K562 (cell line): ENCODE measurements around the gene TMTC2. TPM values are rescaled to one million over a fixed set of nuclear protein-coding genes. Genes with fewer than 3 reads are reported as not detected.

Experiments
- ATAC-seq: fragments of 200-7000 bp; cut with Tn5 transposase; 3 replicates; pipeline ENCODE4 v1.9.1; 2020; ENCODE audit warnings: moderate library complexity
- BruUV-seq: library from RNA; stranded (reverse); fragments of 400-500 nt; replicated peaks from 2 replicates; lab custom pipeline; 2021; lab: Mats Ljungman, UMichigan
- CTCF ChIA-PET: fragments of 300-600 bp; formaldehyde crosslinking; extraction: SDS; loops from one replicate; lab custom pipeline; 2021; ENCODE audit warnings: low intra/inter-chr PET ratio; lab: Yijun Ruan, JAX
- POLR2A ChIA-PET: fragments of 300-600, 350-650 bp; sonication (Branson Sonifier 250); formaldehyde crosslinking; extraction: SDS; loops from one replicate; lab custom pipeline; 2021; ENCODE audit warnings: antibody characterized with exemption, inconsistent platforms; lab: Yijun Ruan, JAX
- DNase-seq, 4 experiments: peaks; one replicate each; pipeline versions ENCODE4 v3.0.0 to v3.0.0-alpha.2; 2011 to 2018; ENCODE audit warnings: low spot score in 3 of 4, mixed read lengths in 3 of 4; ENCODE audit errors: extremely low read depth in 1 of 4
- FAIRE-seq: peaks from 2 replicates; lab custom pipeline; 2011; peaks lifted over from hg19 to GRCh38; lab: Jason Lieb, UNC
- H2AFZ ChIP-seq: 2 replicates; pipeline ENCODE4 v1.6.0; 2011; ENCODE audit warnings: low read depth, low read length, control low read depth, inconsistent platforms
- H3K27ac ChIP-seq: fragments of 200-600 bp; 3 replicates; pipeline ENCODE4 v1.8.0; 2011; ENCODE audit warnings: low read depth, mild to moderate bottlenecking, control low read depth, inconsistent platforms, low read length, moderate library complexity, mixed read lengths; ENCODE audit errors: extremely low read depth
- H3K27me3 ChIP-seq, 2 experiments: fragments of 300-600 bp in 1 of 2; 2 replicates in 1 of 2; 3 replicates in 1 of 2; pipeline versions ENCODE4 v1.6.0 to v1.8.0; 2011; ENCODE audit warnings: inconsistent platforms in 2 of 2, low read length in 2 of 2, mild to moderate bottlenecking in 1 of 2, mixed read lengths in 1 of 2, moderate library complexity in 1 of 2; ENCODE audit not compliant: control insufficient read depth in 2 of 2, insufficient read depth in 2 of 2
- H3K36me3 ChIP-seq: fragments of 300-600 bp; 3 replicates; pipeline ENCODE4 v1.8.0; 2011; ENCODE audit warnings: mild to moderate bottlenecking, low read length, inconsistent platforms; ENCODE audit not compliant: control insufficient read depth, insufficient read depth
- H3K4me1 ChIP-seq, 2 experiments: fragments of 200-600 bp in 1 of 2; replicated peaks in 1 of 2; 2 replicates in 1 of 2; 3 replicates in 1 of 2; pipeline versions ENCODE4 v1.5.1 to v1.8.0; 2011; ENCODE audit warnings: inconsistent platforms in 2 of 2, low read length in 2 of 2, mild to moderate bottlenecking in 1 of 2, mixed read lengths in 1 of 2, moderate library complexity in 1 of 2; ENCODE audit not compliant: control insufficient read depth in 2 of 2, insufficient read depth in 2 of 2
- H3K4me2 ChIP-seq: 2 replicates; pipeline ENCODE4 v1.6.1; 2011; ENCODE audit warnings: low read length, control low read depth, inconsistent platforms, mixed read lengths; ENCODE audit not compliant: insufficient read depth
- H3K4me3 ChIP-seq: fragments of 200-600 bp; sonication (generic), shearing (Covaris generic); 2 replicates; pipeline ENCODE4 v1.5.1; 2016; ENCODE audit warnings: control low read depth, inconsistent platforms
- H3K79me2 ChIP-seq: fragments of 200-600 bp; 3 replicates; pipeline ENCODE4 v1.8.0; 2011; ENCODE audit warnings: low read length, inconsistent platforms; ENCODE audit not compliant: control insufficient read depth, insufficient read depth
- H3K9ac ChIP-seq, 2 experiments: 2 replicates each; pipeline versions ENCODE4 v1.6.0 to v1.6.1; 2011; ENCODE audit warnings: low read depth in 2 of 2, low read length in 2 of 2, control low read depth in 1 of 2, inconsistent platforms in 1 of 2, mild to moderate bottlenecking in 1 of 2, mixed read lengths in 1 of 2; ENCODE audit not compliant: insufficient read depth in 1 of 2
- H3K9me1 ChIP-seq: one replicate; pipeline ENCODE4 v1.6.0; 2011; ENCODE audit warnings: inconsistent platforms, mild to moderate bottlenecking, low read length, moderate library complexity; ENCODE audit not compliant: control insufficient read depth, insufficient read depth
- H3K9me3 ChIP-seq: replicated peaks from 2 replicates; pipeline ENCODE4 v1.5.1; 2011; ENCODE audit warnings: low read depth, low read length, inconsistent platforms; ENCODE audit not compliant: control insufficient read depth, insufficient read depth
- H4K20me1 ChIP-seq: replicated peaks from 2 replicates; pipeline ENCODE4 v1.6.1; 2011; ENCODE audit warnings: low read length, inconsistent platforms, mixed read lengths; ENCODE audit not compliant: control insufficient read depth, insufficient read depth
- BCLAF1 ChIP-seq, 2 experiments: fragments of 450-650 bp in 1 of 2; IDR thresholded peaks; 2 replicates each; pipeline ENCODE4 v1.6.1; 2011 to 2017; ENCODE audit warnings: low read depth in 2 of 2, antibody characterized with exemption in 1 of 2, borderline replicate concordance in 1 of 2, low read length in 1 of 2, mild to moderate bottlenecking in 1 of 2, mixed read lengths in 1 of 2; ENCODE audit not compliant: control insufficient read depth in 1 of 2
- CBFA2T2 ChIP-seq: fragments of 450-650 bp; conservative IDR thresholded peaks from 2 replicates; pipeline ENCODE4 v1.6.1; 2017; ENCODE audit warnings: mild to moderate bottlenecking
- CTCF ChIP-seq, 3 experiments: IDR thresholded peaks in 2 of 3; conservative IDR thresholded peaks in 1 of 3; 2 replicates each; pipeline ENCODE4 v1.5.1; 2011 to 2012; ENCODE audit warnings: low read length in 3 of 3, mild to moderate bottlenecking in 3 of 3, control low read depth in 2 of 3, improper control_type of control experiment in 1 of 3, inconsistent platforms in 1 of 3, low read depth in 1 of 3, mixed read lengths in 1 of 3, moderate library complexity in 1 of 3; ENCODE audit not compliant: insufficient read depth in 2 of 3
- E2F3 ChIP-seq: fragments of 250-450 bp; sonication (Bioruptor Pico); IDR thresholded peaks from 2 replicates; pipeline ENCODE4 v1.4.0; 2020; ENCODE audit warnings: mild to moderate bottlenecking
- HNRNPL ChIP-seq: fragments of 200-400 bp; formaldehyde crosslinking; IDR thresholded peaks from 2 replicates; pipeline ENCODE4 v1.6.1; 2017; ENCODE audit warnings: low read depth, mild to moderate bottlenecking, low read length
- NR2F6 ChIP-seq: fragments of 450-650 bp; formaldehyde crosslinking; IDR thresholded peaks from 2 replicates; pipeline ENCODE4 v1.4.0; 2020; ENCODE audit warnings: mild to moderate bottlenecking
- PPARD ChIP-seq: fragments of 250-450 bp; sonication (Bioruptor Pico); IDR thresholded peaks from 2 replicates; pipeline ENCODE4 v1.8.0; 2022; ENCODE audit warnings: inconsistent platforms, mild to moderate bottlenecking, moderate library complexity
- PTRF ChIP-seq: fragments of 450-650 bp; IDR thresholded peaks from 2 replicates; pipeline ENCODE4 v1.6.1; 2016; ENCODE audit warnings: mild to moderate bottlenecking, missing genetic modification characterization, missing compliant biosample characterization
- SLC30A9 ChIP-seq: fragments of 250-450 bp; sonication (Bioruptor Pico); IDR thresholded peaks from 2 replicates; pipeline ENCODE4 v1.8.0; 2022; ENCODE audit warnings: mild to moderate bottlenecking, moderate library complexity
- SREBF1 ChIP-seq: fragments of 150-350 bp; IDR thresholded peaks from 2 replicates; pipeline ENCODE4 v1.6.1; 2014; ENCODE audit warnings: antibody characterized with exemption, low read depth, low read length, borderline replicate concordance
- TAL1 ChIP-seq: fragments of 450-650 bp; IDR thresholded peaks from 2 replicates; pipeline ENCODE4 v1.6.1; 2016; ENCODE audit warnings: mild to moderate bottlenecking
- TBL1XR1 ChIP-seq, 2 experiments: IDR thresholded peaks; 2 replicates each; pipeline ENCODE4 v1.6.1; 2012; ENCODE audit warnings: improper control_type of control experiment in 2 of 2, low read length in 2 of 2, mild to moderate bottlenecking in 1 of 2
- USF1 ChIP-seq: sonication (generic); formaldehyde crosslinking; IDR thresholded peaks from 2 replicates; pipeline ENCODE4 v1.9.0; 2022; ENCODE audit warnings: mild to moderate bottlenecking, missing genetic modification reagents
- ZNF280A ChIP-seq: fragments of 450-650 bp; IDR thresholded peaks from 2 replicates; pipeline ENCODE4 v1.6.1; 2018; ENCODE audit warnings: mild to moderate bottlenecking, low read depth; ENCODE audit not compliant: partially characterized antibody
- in situ Hi-C: fragments of 300-500 bp; cut with MboI; formaldehyde crosslinking; loops from 4 replicates; pipeline ENCODE4 v1.15.0; 2018; ENCODE audit warnings: inconsistent platforms, mixed read lengths
- intact Hi-C: fragments of 100-400 bp; cut with micrococcal nuclease; formaldehyde crosslinking; loops from 2 replicates; pipeline ENCODE4 v1.14.2; 2022
- polyA plus RNA-seq, 8 experiments: library from polyadenylated mRNA; depleted of rRNA in 4 of 8; stranded (reverse) in 5 of 8; unstranded in 3 of 8; fragments of >200 nt; fragmentation: Nextera tagmentation in 2 of 8; fragmentation: Illumina TruSeq in 1 of 8; extraction: Ambion mirVana in 2 of 8; extraction: Trizol in 1 of 8; gene quantifications; 2 replicates each; pipeline versions ENCODE4 v1.2.1 to v1.2.3, GENCODE V29; 2011 to 2014; ENCODE audit warnings: inconsistent platforms in 1 of 8, missing spikeins in 1 of 8
- total RNA-seq, 7 experiments: library from RNA; depleted of rRNA in 6 of 7; stranded (reverse); fragments of >200 nt in 6 of 7; fragmentation: Illumina TruSeq in 2 of 7; extraction: Trizol in 2 of 7; gene quantifications; 2 replicates each; pipeline versions ENCODE4 v1.2.1 to v1.2.3, GENCODE V29; 2011 to 2021; ENCODE audit warnings: low replicate concordance in 1 of 7

TMTC2 gene
- total and polyA plus RNA-seq, 9 of the 15 experiments (the other 6 are each of a cell fraction or from before 2014, with no cell fraction given), result 0.29 to 1.1 (median 0.55) TPM

DNA sequence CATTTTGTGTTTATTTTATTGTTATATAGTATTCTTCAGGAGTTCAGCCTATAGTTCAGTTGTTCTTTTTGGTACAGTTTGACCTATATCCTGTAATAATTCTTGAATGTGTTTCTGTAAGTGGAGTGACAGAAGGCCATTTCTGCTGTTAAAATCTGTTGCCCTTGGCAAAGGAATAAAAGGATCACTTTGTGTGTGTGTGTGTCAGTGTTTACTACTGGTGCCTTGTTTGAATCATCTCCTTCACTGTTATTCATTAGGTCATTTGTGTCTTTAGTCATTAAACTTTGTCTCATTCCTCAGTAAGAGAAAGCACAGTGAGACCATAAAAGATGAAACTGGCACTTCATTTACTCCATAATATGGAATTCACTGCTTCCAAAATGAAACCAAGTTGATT, 130.7 kb downstream of the TMTC2 start:
- no peaks in the 10 kb centered on the region for H3K4me1 ChIP-seq
- FAIRE-seq (no peak), DNase-seq (no peak), ATAC-seq (no peak)
- H3K9me3 ChIP-seq, result no peaks in the 10 kb centered on the region
- no peaks in the 10 kb centered on the region for H3K27me3 ChIP-seq
- no peaks in the 10 kb centered on the region for H3K79me2 ChIP-seq
- no peak overlapping the region for H2AFZ ChIP-seq
- H3K4me3 ChIP-seq, result no peak overlapping the region
- H3K9me1 ChIP-seq, result no peaks in the 10 kb centered on the region
- H3K36me3 ChIP-seq, result no peaks in the 10 kb centered on the region
- intact Hi-C loops, result no loop called here
- in situ Hi-C loops, result no loop called here
- H3K4me2 ChIP-seq, result no peak overlapping the region
- ChIA-PET CTCF (no interaction called here), POLR2A (no interaction called here)
- H4K20me1 ChIP-seq, result no peaks in the 10 kb centered on the region
- H3K27ac ChIP-seq, result no peak overlapping the region
- no peak overlapping the region for H3K9ac ChIP-seq
- BruUV-seq, result no TSS peak
- TF ChIP-seq USF1 (CRISPR knock-in tag), result no peak
- no peak for TF ChIP-seq ZNF280A
- no peak for TF ChIP-seq CBFA2T2
- TF ChIP-seq E2F3 (CRISPR knock-in tag), result no peak
- TF ChIP-seq SREBF1, result no peak
- no peak for TF ChIP-seq CTCF (IDR thresholded peaks at IDR 0.05 in 2 of 3, conservative IDR thresholded peaks at IDR 0.05 in 1 of 3; ENCODE audit: insufficient read depth in 2 of 3, low read depth in 1 of 3, low read length in 3 of 3)
- TF ChIP-seq TAL1, result no peak
- no peak for TF ChIP-seq HNRNPL
- TF ChIP-seq BCLAF1 (IDR thresholded peaks at IDR 0.05; ENCODE audit: borderline replicate concordance in 1 of 2, control insufficient read depth in 1 of 2, low read depth in 2 of 2, low read length in 1 of 2), result no peak
- no peak for TF ChIP-seq PTRF
- TF ChIP-seq NR2F6 (CRISPR knock-in tag), result no peak
- TF ChIP-seq SLC30A9 (CRISPR knock-in tag), result no peak
- no peak for TF ChIP-seq TBL1XR1 (IDR thresholded peaks at IDR 0.05; ENCODE audit: low read length in 2 of 2)
- no peak for TF ChIP-seq PPARD (CRISPR knock-in tag)
